Right ventricle myocardium inferior (tissue), 1 donor: ENCODE measurements around the gene ELP1. TPM values are rescaled to one million over a fixed set of nuclear protein-coding genes. Genes with fewer than 3 reads are reported as not detected.

ENCODE experiments used
- ATAC-seq: fragments of 200-7000 bp; cut with Tn5 transposase; one replicate; pipeline ENCODE4 v1.9.1; 2020; ENCODE audit warnings: mild to moderate bottlenecking, moderate library complexity
- DNase-seq: peaks from one replicate; pipeline ENCODE4 v3.0.0; 2021; ENCODE audit errors: missing footprints
- intact Hi-C: fragments of 100-400 bp; cut with DNase I; formaldehyde crosslinking; loops from one replicate; pipeline ENCODE4 v1.11.0; 2022
- total RNA-seq: library from RNA; stranded (reverse); fragmentation: NEBNext Ultra II Directional; extraction: Animal tissue kit (Norgen Biotek cat#: 25700); gene quantifications from one replicate; pipeline ENCODE4 v1.2.1, GENCODE V29; 2021
- donor health status: DM: no; HTN: yes; CAD: no; lungs with severe emphysema.

The ELP1 gene
- total RNA-seq, 1 donor from 2014 or later = 17.5 TPM

GRCh38 chr9:108838017-108838416 lies 95.9 kb downstream of the ELP1 start:
- ATAC-seq = no peak
- intact Hi-C loops = no loop called here
- no peak for DNase-seq

DNA sequence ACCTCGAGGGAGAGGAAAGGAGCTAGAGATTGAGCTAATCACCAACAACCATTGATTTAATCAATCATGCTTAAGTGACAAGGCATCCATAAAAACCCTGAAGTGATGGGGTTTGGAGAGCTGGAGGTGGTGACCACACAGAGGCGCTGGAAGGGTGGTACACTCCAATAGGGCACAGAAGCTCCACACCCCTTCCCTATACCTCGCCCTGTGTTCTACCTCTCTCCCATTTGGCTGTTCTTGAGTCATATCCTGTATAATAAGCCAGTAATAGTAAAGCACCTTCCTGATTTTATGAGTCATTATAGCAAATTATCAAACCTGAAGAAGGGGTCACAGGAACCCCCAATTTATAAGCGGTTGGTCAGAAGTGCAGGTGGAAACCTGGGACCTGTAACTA lies 96.4 kb downstream of the ELP1 start:
- intact Hi-C loops = no loop called here
- no peak for ATAC-seq
- no peak for DNase-seq

DNA sequence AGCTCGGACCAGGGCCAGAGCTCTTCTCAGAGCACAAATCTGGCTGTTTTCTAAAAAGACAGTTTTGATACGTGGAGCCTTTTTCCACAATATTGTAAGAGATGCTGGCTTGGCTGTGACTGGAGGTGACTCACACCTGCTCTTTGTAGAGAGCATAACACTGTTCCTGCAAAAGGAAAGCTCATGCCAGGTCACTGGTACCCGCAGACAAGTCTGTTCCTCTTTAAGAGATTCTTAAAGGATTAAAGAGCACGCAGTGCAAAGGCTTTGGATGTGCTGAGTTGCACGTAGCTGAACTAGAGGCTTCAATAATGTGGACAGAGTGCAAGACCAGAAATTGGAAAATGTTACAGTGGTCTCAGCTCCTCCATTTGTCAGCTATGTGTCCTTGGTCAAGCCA lies 97.1 kb downstream of the ELP1 start:
- DNase-seq (no peak), ATAC-seq (no peak)
- intact Hi-C loops = no loop called here

GRCh38 chr9:108836319-108836718 lies 97.6 kb downstream of the ELP1 start:
- intact Hi-C loops = no loop called here

DNA sequence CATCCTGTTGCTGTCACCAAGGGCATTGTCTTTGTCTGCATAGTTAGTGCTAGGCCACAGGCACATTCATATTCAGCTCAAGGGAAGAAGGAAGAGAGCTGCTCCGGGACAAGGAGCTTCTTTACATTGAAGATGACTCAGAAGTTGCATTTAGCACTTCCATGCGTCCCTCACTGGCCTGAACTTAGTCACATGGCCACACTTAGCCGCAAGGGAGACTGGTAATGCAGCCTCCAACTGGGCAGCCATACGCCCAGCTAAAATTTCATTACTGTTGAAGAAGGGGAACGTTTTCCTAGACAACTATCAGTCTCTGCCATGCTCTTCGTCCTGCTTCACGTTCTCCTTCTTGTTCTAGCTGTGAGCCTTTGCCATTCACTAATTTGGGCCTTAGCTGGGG lies 98.1 kb downstream of the ELP1 start:
- intact Hi-C loops = no loop called here
- DNase-seq (no peak), ATAC-seq (no peak)

More at GRCh38 chr9:108836319-108836718, 97.6 kb downstream of the ELP1 start:
- no peak for ATAC-seq
- no peak for DNase-seq

- intact Hi-C loops = no loop called here
- no peak for DNase-seq
- no peak for ATAC-seq
Observed at GRCh38 chr9:108834959-108835665, 98.8 kb downstream of the ELP1 start.

- intact Hi-C loops = no loop called here
- DNase-seq (no peak), ATAC-seq (no peak)
Observed at GRCh38 chr9:108832179-108832500, 101.8 kb downstream of the ELP1 start.

- no peak for DNase-seq
- intact Hi-C loops = no loop called here
- no peak for ATAC-seq
Observed at GRCh38 chr9:108831496-108832178, 102.3 kb downstream of the ELP1 start.

DNA sequence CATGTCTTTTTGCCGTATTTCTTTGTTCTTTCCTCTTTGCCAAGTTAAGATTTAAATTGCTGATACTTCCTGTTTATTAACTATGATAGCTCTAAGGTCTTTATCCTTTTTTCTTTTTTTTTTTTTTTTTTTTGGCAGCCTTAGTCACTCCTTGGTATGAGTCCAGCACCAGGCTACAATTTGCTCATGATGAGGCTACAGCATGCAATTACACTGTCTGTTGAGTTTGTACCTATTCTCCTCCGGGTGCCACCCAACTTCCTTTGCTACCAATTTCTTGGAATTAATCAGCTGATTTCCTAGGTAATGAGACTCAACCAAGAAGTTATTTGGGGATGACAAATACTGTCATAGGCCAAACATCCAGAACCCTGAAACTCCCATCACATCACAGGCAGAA lies 103.7 kb downstream of the ELP1 start:
- intact Hi-C loops = no loop called here
- ATAC-seq (no peak), DNase-seq (no peak)

- ATAC-seq (no peak), DNase-seq (no peak)
- intact Hi-C loops = no loop called here
Observed at GRCh38 chr9:108823829-108824228, 110.1 kb downstream of the ELP1 start.

Other genes with a start within 250 kb of the ELP1 start
- not detected for gene ACTL7B, start 78.1 kb downstream of the ELP1 start, total RNA-seq
- not detected for gene ACTL7A, start 71.9 kb downstream of the ELP1 start, total RNA-seq
- 16.0 TPM for gene ABITRAM, start 276 bp upstream of the ELP1 start, total RNA-seq
- 70.7 TPM for gene CTNNAL1, start 79.4 kb upstream of the ELP1 start, total RNA-seq
- 95.1 TPM for gene TMEM245, start 185.8 kb upstream of the ELP1 start, total RNA-seq
- gene FRRS1L, start 233.1 kb upstream of the ELP1 start, total RNA-seq = 1.8 TPM